Measurements from ENCODE around the gene ZNF407.

- TF ChIP-seq HNRNPLL (IDR thresholded peaks at IDR 0.05; ENCODE audit: low read depth, low read length, poor library complexity, severe bottlenecking) (no peak), RAD51 (IDR thresholded peaks at IDR 0.05; ENCODE audit: borderline replicate concordance) (no peak), TFE3 (CRISPR knock-in tag; IDR thresholded peaks at IDR 0.05) (no peak), BHLHE40 (IDR thresholded peaks at IDR 0.05; ENCODE audit: low read length) (no peak), HOXA9 (CRISPR knock-in tag; IDR thresholded peaks at IDR 0.05; ENCODE audit: borderline replicate concordance) (no peak), TFAP4 (IDR thresholded peaks at IDR 0.05; ENCODE audit: borderline replicate concordance, low read depth) (no peak), ZNF761 (CRISPR knock-in tag; conservative IDR thresholded peaks at IDR 0.05) (no peak), ZNF616 (CRISPR knock-in tag; IDR thresholded peaks at IDR 0.05; ENCODE audit: low read depth) (no peak), PAF1 (CRISPR knock-in tag; IDR thresholded peaks at IDR 0.05) (no peak)
These were observed 14.1 kb downstream of the ZNF407 start for GRCh38 chr18:74611765-74612164.
